WTC11 (cell line): ENCODE measurements around the gene SSBP2. TPM values are rescaled to one million over a fixed set of nuclear protein-coding genes. Genes with fewer than 3 reads are reported as not detected.

ENCODE experiments used
- ATAC-seq: fragments of 200-7000 bp; cut with Tn5 transposase; 2 replicates; pipeline ENCODE4 v1.10.0; 2021; ENCODE audit warnings: mild to moderate bottlenecking, moderate library complexity
- CTCF ChIA-PET: fragments of 300-600 bp; sonication (Branson Sonifier 250); formaldehyde crosslinking; loops from one replicate; lab custom pipeline; 2021; ENCODE audit warnings: antibody characterized with exemption; lab: Charles Lee
- POLR2A ChIA-PET: fragments of 350-600 bp; sonication (Branson Sonifier 250); formaldehyde crosslinking; loops from one replicate; lab custom pipeline; 2021; ENCODE audit warnings: antibody characterized with exemption; lab: Charles Lee
- DNase-seq: peaks from one replicate; pipeline ENCODE4 v3.0.0; 2021; ENCODE audit warnings: low spot score
- H3K27ac Mint-ChIP-seq: 2 replicates; pipeline ENCODE4 v1.8.0; 2021; ENCODE audit warnings: mixed read lengths
- H3K27me3 Mint-ChIP-seq: 2 replicates; pipeline ENCODE4 v1.8.0; 2021; ENCODE audit warnings: low read depth, mild to moderate bottlenecking, moderate library complexity, mixed read lengths
- H3K36me3 Mint-ChIP-seq: 2 replicates; pipeline ENCODE4 v1.8.0; 2021; ENCODE audit warnings: mixed read lengths
- H3K4me1 Mint-ChIP-seq: 2 replicates; pipeline ENCODE4 v1.8.0; 2022; ENCODE audit warnings: mixed read lengths
- H3K4me3 Mint-ChIP-seq: 2 replicates; pipeline ENCODE4 v1.8.0; 2021; ENCODE audit warnings: mild to moderate bottlenecking, moderate library complexity, mixed read lengths
- H3K9me3 Mint-ChIP-seq: 2 replicates; pipeline ENCODE4 v1.8.0; 2021; ENCODE audit warnings: mixed read lengths
- ATF1 ChIP-seq: sonication (generic); formaldehyde crosslinking; IDR thresholded peaks from 2 replicates; pipeline ENCODE4 v1.8.1; 2023; ENCODE audit warnings: mild to moderate bottlenecking, moderate library complexity, missing genetic modification reagents
- CREM ChIP-seq: sonication (generic); formaldehyde crosslinking; IDR thresholded peaks from 2 replicates; pipeline ENCODE4 v1.8.1; 2022; ENCODE audit warnings: mild to moderate bottlenecking, missing genetic modification reagents, moderate library complexity
- CTCF ChIP-seq: fragments of 200-600 bp; IDR thresholded peaks from 2 replicates; pipeline ENCODE4 v1.8.0; 2022; ENCODE audit warnings: antibody characterized with exemption
- KAT7 ChIP-seq: sonication (generic); formaldehyde crosslinking; IDR thresholded peaks from 2 replicates; pipeline ENCODE4 v1.8.1; 2023; ENCODE audit warnings: missing genetic modification reagents, mild to moderate bottlenecking, borderline replicate concordance
- MYBL2 ChIP-seq: sonication (generic); formaldehyde crosslinking; IDR thresholded peaks from 2 replicates; pipeline ENCODE4 v1.8.1; 2023; ENCODE audit warnings: mild to moderate bottlenecking, moderate library complexity, missing genetic modification reagents
- TEAD1 ChIP-seq: sonication (generic); formaldehyde crosslinking; IDR thresholded peaks from 2 replicates; pipeline ENCODE4 v1.8.0; 2022; ENCODE audit warnings: mild to moderate bottlenecking, missing genetic modification reagents
- ZNF138 ChIP-seq: sonication (generic); formaldehyde crosslinking; conservative IDR thresholded peaks from 2 replicates; pipeline ENCODE4 v1.8.1; 2022; ENCODE audit warnings: mild to moderate bottlenecking, moderate library complexity, missing genetic modification reagents
- ZNF232 ChIP-seq: sonication (generic); formaldehyde crosslinking; IDR thresholded peaks from 2 replicates; pipeline ENCODE4 v1.8.0; 2022; ENCODE audit warnings: mild to moderate bottlenecking, missing genetic modification reagents
- ZNF671 ChIP-seq: fragments of 250-450 bp; sonication (Bioruptor Pico); IDR thresholded peaks from 2 replicates; pipeline ENCODE4 v1.8.0; 2021; ENCODE audit warnings: mild to moderate bottlenecking
- total RNA-seq: library from RNA; stranded (reverse); gene quantifications from 3 replicates; pipeline ENCODE4 v1.2.3, GENCODE V29; 2021
- TF ChIP-seq, protein P1 (sequence below): fragments of 250-450 bp; sonication (Bioruptor Pico); IDR thresholded peaks from 2 replicates; pipeline ENCODE4 v1.9.0; 2021; ENCODE audit warnings: moderate library complexity, mild to moderate bottlenecking, inconsistent platforms, borderline replicate concordance
- TF ChIP-seq, protein P2 (sequence below): sonication (generic); formaldehyde crosslinking; conservative IDR thresholded peaks from 2 replicates; pipeline ENCODE4 v1.8.1; 2022; ENCODE audit warnings: mild to moderate bottlenecking, missing genetic modification reagents
- TF ChIP-seq, protein P3 (sequence below): sonication (generic); formaldehyde crosslinking; IDR thresholded peaks from 2 replicates; pipeline ENCODE4 v1.8.0; 2023; ENCODE audit warnings: missing genetic modification reagents, mild to moderate bottlenecking, borderline replicate concordance
- TF ChIP-seq, protein P4 (sequence below): sonication (generic); formaldehyde crosslinking; IDR thresholded peaks from 2 replicates; pipeline ENCODE4 v1.8.1; 2022; ENCODE audit warnings: mild to moderate bottlenecking, moderate library complexity, missing genetic modification reagents
- TF ChIP-seq, protein P5 (sequence below): fragments of 250-450 bp; sonication (Bioruptor Pico); IDR thresholded peaks from 2 replicates; pipeline ENCODE4 v1.9.0; 2021; ENCODE audit warnings: mild to moderate bottlenecking
- TF ChIP-seq, protein P6 (sequence below): sonication (generic); formaldehyde crosslinking; IDR thresholded peaks from 2 replicates; pipeline ENCODE4 v1.8.0; 2022; ENCODE audit warnings: mild to moderate bottlenecking, missing genetic modification reagents
- TF ChIP-seq, protein P7 (sequence below): fragments of 250-450 bp; sonication (Bioruptor Pico); IDR thresholded peaks from 2 replicates; pipeline ENCODE4 v1.8.0; 2021; ENCODE audit warnings: mild to moderate bottlenecking

The SSBP2 gene
- total RNA-seq, 1 experiment from 2014 or later = 24.9 TPM

DNA sequence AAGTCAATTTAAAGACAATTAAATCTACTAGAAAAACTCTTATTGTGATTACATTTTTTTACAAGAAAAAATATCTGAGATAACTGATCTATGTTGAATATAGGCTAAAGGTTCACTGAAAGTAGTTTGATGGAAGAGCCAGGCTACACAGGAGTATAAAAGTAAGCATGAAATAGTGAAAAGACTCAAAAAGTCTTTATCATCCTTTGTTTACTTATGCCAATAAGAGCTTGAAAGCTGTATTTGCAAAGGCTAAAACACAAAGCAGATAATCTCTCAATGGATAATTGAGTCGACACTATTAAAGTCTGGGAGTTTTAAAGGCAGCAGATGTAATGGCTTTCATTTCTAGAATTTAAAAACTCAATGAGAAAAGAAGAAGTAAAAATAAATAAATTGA, 42.0 kb downstream of the SSBP2 start:
- no peak overlapping the region for H3K4me3 Mint-ChIP-seq
- H3K27me3 Mint-ChIP-seq = no peaks in the 10 kb centered on the region
- ChIA-PET POLR2A (no interaction called here), CTCF (interaction anchor here (1.0 to 1.3 kb wide), 2 partner anchors 11 to 130 kb away, joined by 3 to 5 read pairs; no protein-coding TSS in a partner anchor)
- H3K4me1 Mint-ChIP-seq = peaks cover 10% of the 10 kb centered on the region
- peaks cover 5% of the 10 kb centered on the region; the same call in 1 of the 2 replicates for H3K9me3 Mint-ChIP-seq
- no peaks in the 10 kb centered on the region for H3K36me3 Mint-ChIP-seq
- ATAC-seq = no peak
- TF ChIP-seq ZNF671 (no peak), ATF1 (no peak), ZNF138 (no peak), CTCF (no peak), KAT7 (CRISPR knock-in tag) (no peak)
- TF ChIP-seq, protein P1, sequence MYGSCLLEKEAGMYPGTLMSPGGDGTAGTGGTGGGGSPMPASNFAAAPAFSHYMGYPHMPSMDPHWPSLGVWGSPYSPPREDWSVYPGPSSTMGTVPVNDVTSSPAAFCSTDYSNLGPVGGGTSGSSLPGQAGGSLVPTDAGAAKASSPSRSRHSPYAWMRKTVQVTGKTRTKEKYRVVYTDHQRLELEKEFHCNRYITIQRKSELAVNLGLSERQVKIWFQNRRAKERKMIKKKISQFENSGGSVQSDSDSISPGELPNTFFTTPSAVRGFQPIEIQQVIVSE (CRISPR knock-in tag) = no peak
- TF ChIP-seq, protein P2, sequence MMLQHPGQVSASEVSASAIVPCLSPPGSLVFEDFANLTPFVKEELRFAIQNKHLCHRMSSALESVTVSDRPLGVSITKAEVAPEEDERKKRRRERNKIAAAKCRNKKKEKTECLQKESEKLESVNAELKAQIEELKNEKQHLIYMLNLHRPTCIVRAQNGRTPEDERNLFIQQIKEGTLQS (CRISPR knock-in tag) = no peak
- TF ChIP-seq, protein P3, sequence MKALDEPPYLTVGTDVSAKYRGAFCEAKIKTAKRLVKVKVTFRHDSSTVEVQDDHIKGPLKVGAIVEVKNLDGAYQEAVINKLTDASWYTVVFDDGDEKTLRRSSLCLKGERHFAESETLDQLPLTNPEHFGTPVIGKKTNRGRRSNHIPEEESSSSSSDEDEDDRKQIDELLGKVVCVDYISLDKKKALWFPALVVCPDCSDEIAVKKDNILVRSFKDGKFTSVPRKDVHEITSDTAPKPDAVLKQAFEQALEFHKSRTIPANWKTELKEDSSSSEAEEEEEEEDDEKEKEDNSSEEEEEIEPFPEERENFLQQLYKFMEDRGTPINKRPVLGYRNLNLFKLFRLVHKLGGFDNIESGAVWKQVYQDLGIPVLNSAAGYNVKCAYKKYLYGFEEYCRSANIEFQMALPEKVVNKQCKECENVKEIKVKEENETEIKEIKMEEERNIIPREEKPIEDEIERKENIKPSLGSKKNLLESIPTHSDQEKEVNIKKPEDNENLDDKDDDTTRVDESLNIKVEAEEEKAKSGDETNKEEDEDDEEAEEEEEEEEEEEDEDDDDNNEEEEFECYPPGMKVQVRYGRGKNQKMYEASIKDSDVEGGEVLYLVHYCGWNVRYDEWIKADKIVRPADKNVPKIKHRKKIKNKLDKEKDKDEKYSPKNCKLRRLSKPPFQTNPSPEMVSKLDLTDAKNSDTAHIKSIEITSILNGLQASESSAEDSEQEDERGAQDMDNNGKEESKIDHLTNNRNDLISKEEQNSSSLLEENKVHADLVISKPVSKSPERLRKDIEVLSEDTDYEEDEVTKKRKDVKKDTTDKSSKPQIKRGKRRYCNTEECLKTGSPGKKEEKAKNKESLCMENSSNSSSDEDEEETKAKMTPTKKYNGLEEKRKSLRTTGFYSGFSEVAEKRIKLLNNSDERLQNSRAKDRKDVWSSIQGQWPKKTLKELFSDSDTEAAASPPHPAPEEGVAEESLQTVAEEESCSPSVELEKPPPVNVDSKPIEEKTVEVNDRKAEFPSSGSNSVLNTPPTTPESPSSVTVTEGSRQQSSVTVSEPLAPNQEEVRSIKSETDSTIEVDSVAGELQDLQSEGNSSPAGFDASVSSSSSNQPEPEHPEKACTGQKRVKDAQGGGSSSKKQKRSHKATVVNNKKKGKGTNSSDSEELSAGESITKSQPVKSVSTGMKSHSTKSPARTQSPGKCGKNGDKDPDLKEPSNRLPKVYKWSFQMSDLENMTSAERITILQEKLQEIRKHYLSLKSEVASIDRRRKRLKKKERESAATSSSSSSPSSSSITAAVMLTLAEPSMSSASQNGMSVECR = no peak
- no peak overlapping the region for H3K27ac Mint-ChIP-seq
- no peak for DNase-seq

DNA sequence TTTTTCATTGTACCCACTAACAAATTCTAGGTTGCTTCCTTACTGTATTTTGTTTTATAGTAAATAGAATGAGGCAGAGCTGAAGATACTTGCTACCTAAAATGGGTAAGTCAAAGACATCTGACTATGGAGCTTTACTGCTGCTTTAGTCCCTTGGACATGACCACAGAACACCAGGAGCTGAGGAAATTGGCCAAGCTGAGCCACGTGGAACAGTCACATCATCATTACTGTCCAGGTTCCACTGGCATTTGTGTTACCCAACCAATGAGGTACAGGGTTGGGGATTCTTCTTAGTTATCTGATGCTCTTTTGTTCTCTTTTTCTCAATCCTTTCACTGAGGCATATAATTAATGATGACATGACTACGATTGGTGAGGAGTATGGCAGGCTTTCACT, 47.1 kb downstream of the SSBP2 start:
- POLR2A ChIA-PET = no interaction called here

More for the DNA sequence above, 47.1 kb downstream of the SSBP2 start:
- CTCF ChIA-PET = no interaction called here
- Mint-ChIP-seq H3K4me3 (no peak overlapping the region), H3K9me3 (peaks cover 27% of the 10 kb centered on the region), H3K4me1 (peaks cover 4% of the 10 kb centered on the region), H3K36me3 (peaks cover 14% of the 10 kb centered on the region), H3K27ac (no peak overlapping the region), H3K27me3 (no peaks in the 10 kb centered on the region)
- no peak for DNase-seq
- no peak for ATAC-seq
- TF ChIP-seq, protein P4, sequence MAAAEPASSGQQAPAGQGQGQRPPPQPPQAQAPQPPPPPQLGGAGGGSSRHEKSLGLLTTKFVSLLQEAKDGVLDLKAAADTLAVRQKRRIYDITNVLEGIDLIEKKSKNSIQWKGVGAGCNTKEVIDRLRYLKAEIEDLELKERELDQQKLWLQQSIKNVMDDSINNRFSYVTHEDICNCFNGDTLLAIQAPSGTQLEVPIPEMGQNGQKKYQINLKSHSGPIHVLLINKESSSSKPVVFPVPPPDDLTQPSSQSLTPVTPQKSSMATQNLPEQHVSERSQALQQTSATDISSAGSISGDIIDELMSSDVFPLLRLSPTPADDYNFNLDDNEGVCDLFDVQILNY (CRISPR knock-in tag) = no peak
- TF ChIP-seq, protein P5, sequence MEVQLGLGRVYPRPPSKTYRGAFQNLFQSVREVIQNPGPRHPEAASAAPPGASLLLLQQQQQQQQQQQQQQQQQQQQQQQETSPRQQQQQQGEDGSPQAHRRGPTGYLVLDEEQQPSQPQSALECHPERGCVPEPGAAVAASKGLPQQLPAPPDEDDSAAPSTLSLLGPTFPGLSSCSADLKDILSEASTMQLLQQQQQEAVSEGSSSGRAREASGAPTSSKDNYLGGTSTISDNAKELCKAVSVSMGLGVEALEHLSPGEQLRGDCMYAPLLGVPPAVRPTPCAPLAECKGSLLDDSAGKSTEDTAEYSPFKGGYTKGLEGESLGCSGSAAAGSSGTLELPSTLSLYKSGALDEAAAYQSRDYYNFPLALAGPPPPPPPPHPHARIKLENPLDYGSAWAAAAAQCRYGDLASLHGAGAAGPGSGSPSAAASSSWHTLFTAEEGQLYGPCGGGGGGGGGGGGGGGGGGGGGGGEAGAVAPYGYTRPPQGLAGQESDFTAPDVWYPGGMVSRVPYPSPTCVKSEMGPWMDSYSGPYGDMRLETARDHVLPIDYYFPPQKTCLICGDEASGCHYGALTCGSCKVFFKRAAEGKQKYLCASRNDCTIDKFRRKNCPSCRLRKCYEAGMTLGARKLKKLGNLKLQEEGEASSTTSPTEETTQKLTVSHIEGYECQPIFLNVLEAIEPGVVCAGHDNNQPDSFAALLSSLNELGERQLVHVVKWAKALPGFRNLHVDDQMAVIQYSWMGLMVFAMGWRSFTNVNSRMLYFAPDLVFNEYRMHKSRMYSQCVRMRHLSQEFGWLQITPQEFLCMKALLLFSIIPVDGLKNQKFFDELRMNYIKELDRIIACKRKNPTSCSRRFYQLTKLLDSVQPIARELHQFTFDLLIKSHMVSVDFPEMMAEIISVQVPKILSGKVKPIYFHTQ (CRISPR knock-in tag) = no peak
- TF ChIP-seq, protein P6, sequence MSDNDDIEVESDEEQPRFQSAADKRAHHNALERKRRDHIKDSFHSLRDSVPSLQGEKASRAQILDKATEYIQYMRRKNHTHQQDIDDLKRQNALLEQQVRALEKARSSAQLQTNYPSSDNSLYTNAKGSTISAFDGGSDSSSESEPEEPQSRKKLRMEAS (CRISPR knock-in tag) = no peak
- TF ChIP-seq MYBL2 (CRISPR knock-in tag) = no peak
- no peak for TF ChIP-seq CREM (CRISPR knock-in tag)
- no peak for TF ChIP-seq TEAD1 (CRISPR knock-in tag)
- no peak for TF ChIP-seq ZNF232 (CRISPR knock-in tag)
- TF ChIP-seq, protein P7, sequence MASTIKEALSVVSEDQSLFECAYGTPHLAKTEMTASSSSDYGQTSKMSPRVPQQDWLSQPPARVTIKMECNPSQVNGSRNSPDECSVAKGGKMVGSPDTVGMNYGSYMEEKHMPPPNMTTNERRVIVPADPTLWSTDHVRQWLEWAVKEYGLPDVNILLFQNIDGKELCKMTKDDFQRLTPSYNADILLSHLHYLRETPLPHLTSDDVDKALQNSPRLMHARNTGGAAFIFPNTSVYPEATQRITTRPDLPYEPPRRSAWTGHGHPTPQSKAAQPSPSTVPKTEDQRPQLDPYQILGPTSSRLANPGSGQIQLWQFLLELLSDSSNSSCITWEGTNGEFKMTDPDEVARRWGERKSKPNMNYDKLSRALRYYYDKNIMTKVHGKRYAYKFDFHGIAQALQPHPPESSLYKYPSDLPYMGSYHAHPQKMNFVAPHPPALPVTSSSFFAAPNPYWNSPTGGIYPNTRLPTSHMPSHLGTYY (CRISPR knock-in tag) = no peak
- TF ChIP-seq, protein P2 (CRISPR knock-in tag) = no peak
